GM23338 (cell line): ENCODE results near the gene ACSF2. TPM values are rescaled to one million over a fixed set of nuclear protein-coding genes. Genes with fewer than 3 reads are reported as not detected.

Experiments
- ATAC-seq: fragments of 200-7000 bp; cut with Tn5 transposase; 3 replicates; pipeline ENCODE4 v1.9.1; 2020
- DNase-seq: peaks from one replicate; pipeline ENCODE4 v3.0.0-alpha.2; 2015; ENCODE audit warnings: low spot score
- H2AFZ ChIP-seq: fragments of 200-600 bp; sonication (generic); 2 replicates; pipeline ENCODE4 v1.8.0; 2016; ENCODE audit warnings: antibody characterized with exemption, mild to moderate bottlenecking, moderate library complexity
- H3F3A ChIP-seq: fragments of 200-600 bp; sonication (generic); replicated peaks from 2 replicates; pipeline ENCODE4 v1.8.0; 2017; ENCODE audit warnings: antibody characterized with exemption, mixed run types, low read depth
- H3K27ac ChIP-seq: fragments of 200-600 bp; sonication (generic); 2 replicates; pipeline ENCODE4 v1.6.1; 2016; ENCODE audit warnings: low read depth
- H3K27me3 ChIP-seq: fragments of 200-600 bp; sonication (generic); 2 replicates; pipeline ENCODE4 v1.8.0; 2016; ENCODE audit warnings: mild to moderate bottlenecking, mixed run types, moderate library complexity; ENCODE audit not compliant: insufficient read depth
- H3K36me3 ChIP-seq: fragments of 200-600 bp; sonication (generic); 2 replicates; pipeline ENCODE4 v1.8.0; 2016; ENCODE audit warnings: mild to moderate bottlenecking; ENCODE audit not compliant: insufficient read depth
- H3K4me1 ChIP-seq: fragments of 200-600 bp; sonication (generic); 2 replicates; pipeline ENCODE4 v1.8.0; 2016; ENCODE audit warnings: mild to moderate bottlenecking, moderate library complexity; ENCODE audit not compliant: insufficient read depth
- H3K4me2 ChIP-seq: fragments of 200-600 bp; sonication (generic); 2 replicates; pipeline ENCODE4 v1.7.1; 2017; ENCODE audit warnings: mixed run types
- H3K4me3 ChIP-seq: fragments of 200-600 bp; sonication (generic); 2 replicates; pipeline ENCODE4 v1.6.1; 2016; ENCODE audit warnings: mixed run types
- H3K79me2 ChIP-seq: fragments of 200-600 bp; sonication (generic); replicated peaks from 2 replicates; pipeline ENCODE4 v1.8.0; 2017; ENCODE audit warnings: mild to moderate bottlenecking; ENCODE audit not compliant: insufficient read depth
- H3K9me2 ChIP-seq: fragments of 200-600 bp; sonication (generic); 2 replicates; pipeline ENCODE4 v1.8.0; 2017; ENCODE audit not compliant: insufficient read depth
- H4K20me1 ChIP-seq: fragments of 200-600 bp; sonication (generic); replicated peaks from 2 replicates; pipeline ENCODE4 v1.8.0; 2017; ENCODE audit warnings: mild to moderate bottlenecking; ENCODE audit not compliant: insufficient read depth
- H3K27ac Mint-ChIP-seq: 2 replicates; pipeline ENCODE4 v1.8.0; 2020; ENCODE audit warnings: inconsistent platforms, mild to moderate bottlenecking, moderate library complexity, mixed read lengths
- H3K27me3 Mint-ChIP-seq: 3 replicates; pipeline ENCODE4 v1.8.0; 2022; ENCODE audit warnings: low read depth, mild to moderate bottlenecking, moderate library complexity, mixed read lengths, inconsistent platforms; ENCODE audit not compliant: insufficient read depth, poor library complexity
- H3K36me3 Mint-ChIP-seq: 3 replicates; pipeline ENCODE4 v1.8.0; 2021; ENCODE audit warnings: low read depth, mild to moderate bottlenecking, inconsistent platforms, moderate library complexity, mixed read lengths
- H3K4me1 Mint-ChIP-seq: 3 replicates; pipeline ENCODE4 v1.8.0; 2020; ENCODE audit warnings: mild to moderate bottlenecking, inconsistent platforms, mixed read lengths
- H3K4me3 Mint-ChIP-seq: 3 replicates; pipeline ENCODE4 v1.8.0; 2021; ENCODE audit warnings: moderate library complexity, mild to moderate bottlenecking, inconsistent platforms, mixed read lengths
- H3K9me3 Mint-ChIP-seq: 3 replicates; pipeline ENCODE4 v1.8.0; 2020; ENCODE audit warnings: moderate library complexity, mild to moderate bottlenecking, inconsistent platforms, mixed read lengths
- CREB1 ChIP-seq: fragments of 250-450 bp; sonication (Bioruptor Pico); IDR thresholded peaks from 2 replicates; pipeline ENCODE4 v1.5.0; 2020; ENCODE audit warnings: low read depth, mild to moderate bottlenecking, moderate library complexity
- ETS1 ChIP-seq: IDR thresholded peaks from 2 replicates; pipeline ENCODE4 v1.6.1; 2016; ENCODE audit warnings: antibody characterized with exemption
- EZH2phosphoT487 ChIP-seq: fragments of 200-600 bp; sonication (generic); IDR thresholded peaks from one replicate; pipeline ENCODE4 v1.8.1; 2018; ENCODE audit warnings: antibody characterized with exemption; ENCODE audit not compliant: unreplicated experiment
- JUNB ChIP-seq: IDR thresholded peaks from one replicate; pipeline ENCODE4 v1.6.1; 2016; ENCODE audit warnings: antibody characterized with exemption; ENCODE audit not compliant: unreplicated experiment
- NANOG ChIP-seq: IDR thresholded peaks from 2 replicates; pipeline ENCODE4 v1.6.1; 2016; ENCODE audit warnings: antibody characterized with exemption, borderline replicate concordance
- STAT1 ChIP-seq: IDR thresholded peaks from one replicate; pipeline ENCODE4 v1.6.1; 2016; ENCODE audit warnings: antibody characterized with exemption; ENCODE audit not compliant: unreplicated experiment
- ZNF331 ChIP-seq: fragments of 250-450 bp; sonication (Bioruptor Pico); IDR thresholded peaks from 2 replicates; pipeline ENCODE4 v1.5.0; 2020; ENCODE audit warnings: low read depth, mild to moderate bottlenecking, moderate library complexity
- polyA plus RNA-seq: library from polyadenylated mRNA; unstranded; fragments of >200 nt; fragmentation: Nextera tagmentation; extraction: Ambion mirVana; gene quantifications from 2 replicates; pipeline ENCODE4 v1.2.1, GENCODE V29; 2016
- total RNA-seq: library from RNA; depleted of rRNA; stranded (reverse); fragments of >200 nt; shearing (Covaris generic); gene quantifications from 2 replicates; pipeline ENCODE4 v1.2.3, GENCODE V29; 2014
- TF ChIP-seq, protein P1 (sequence below): IDR thresholded peaks from one replicate; pipeline ENCODE4 v1.6.1; 2018; ENCODE audit warnings: antibody characterized with exemption; ENCODE audit not compliant: unreplicated experiment
- TF ChIP-seq, protein P2 (sequence below): fragments of 250-450 bp; sonication (Bioruptor Pico); IDR thresholded peaks from 2 replicates; pipeline ENCODE4 v1.5.0; 2020; ENCODE audit warnings: mild to moderate bottlenecking, moderate library complexity

ACSF2 gene
- total and polyA plus RNA-seq, 2 experiments from 2014 or later: 6.9 to 12.4 TPM

DNA sequence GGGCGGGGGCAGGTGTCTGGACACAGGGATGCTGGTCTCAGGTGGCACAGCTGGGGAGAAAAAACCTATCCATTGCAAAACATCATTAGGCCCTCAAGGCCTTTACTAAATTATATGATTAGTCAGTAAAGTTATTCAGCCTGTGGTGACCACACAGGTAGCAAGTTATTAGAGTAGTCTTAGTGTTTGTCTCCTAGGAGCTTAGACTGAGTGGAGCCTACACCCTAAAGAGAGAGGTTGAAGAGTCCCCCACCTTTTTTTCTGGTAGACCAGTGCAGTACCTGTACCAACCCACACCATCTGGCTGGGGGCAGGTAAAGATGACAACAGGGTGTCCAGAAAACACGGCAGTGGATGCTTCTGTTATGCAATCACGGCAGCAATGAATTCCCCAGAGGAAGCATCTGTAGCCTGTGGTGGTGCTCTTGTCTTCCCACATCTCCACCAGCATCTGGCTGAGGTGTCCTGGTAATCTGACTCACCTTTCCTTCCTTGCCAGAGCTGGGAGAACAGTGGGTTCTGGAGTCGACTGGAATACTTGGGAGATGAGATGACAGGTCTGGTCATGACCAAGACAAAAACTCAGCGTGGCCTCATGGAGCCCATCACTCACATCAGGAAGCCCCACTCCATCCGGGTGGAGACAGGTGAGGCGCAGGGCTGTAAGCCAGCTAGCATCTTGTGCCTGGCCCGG is 93.3 kb downstream of the ACSF2 start (continued):
- TF ChIP-seq, protein P1, sequence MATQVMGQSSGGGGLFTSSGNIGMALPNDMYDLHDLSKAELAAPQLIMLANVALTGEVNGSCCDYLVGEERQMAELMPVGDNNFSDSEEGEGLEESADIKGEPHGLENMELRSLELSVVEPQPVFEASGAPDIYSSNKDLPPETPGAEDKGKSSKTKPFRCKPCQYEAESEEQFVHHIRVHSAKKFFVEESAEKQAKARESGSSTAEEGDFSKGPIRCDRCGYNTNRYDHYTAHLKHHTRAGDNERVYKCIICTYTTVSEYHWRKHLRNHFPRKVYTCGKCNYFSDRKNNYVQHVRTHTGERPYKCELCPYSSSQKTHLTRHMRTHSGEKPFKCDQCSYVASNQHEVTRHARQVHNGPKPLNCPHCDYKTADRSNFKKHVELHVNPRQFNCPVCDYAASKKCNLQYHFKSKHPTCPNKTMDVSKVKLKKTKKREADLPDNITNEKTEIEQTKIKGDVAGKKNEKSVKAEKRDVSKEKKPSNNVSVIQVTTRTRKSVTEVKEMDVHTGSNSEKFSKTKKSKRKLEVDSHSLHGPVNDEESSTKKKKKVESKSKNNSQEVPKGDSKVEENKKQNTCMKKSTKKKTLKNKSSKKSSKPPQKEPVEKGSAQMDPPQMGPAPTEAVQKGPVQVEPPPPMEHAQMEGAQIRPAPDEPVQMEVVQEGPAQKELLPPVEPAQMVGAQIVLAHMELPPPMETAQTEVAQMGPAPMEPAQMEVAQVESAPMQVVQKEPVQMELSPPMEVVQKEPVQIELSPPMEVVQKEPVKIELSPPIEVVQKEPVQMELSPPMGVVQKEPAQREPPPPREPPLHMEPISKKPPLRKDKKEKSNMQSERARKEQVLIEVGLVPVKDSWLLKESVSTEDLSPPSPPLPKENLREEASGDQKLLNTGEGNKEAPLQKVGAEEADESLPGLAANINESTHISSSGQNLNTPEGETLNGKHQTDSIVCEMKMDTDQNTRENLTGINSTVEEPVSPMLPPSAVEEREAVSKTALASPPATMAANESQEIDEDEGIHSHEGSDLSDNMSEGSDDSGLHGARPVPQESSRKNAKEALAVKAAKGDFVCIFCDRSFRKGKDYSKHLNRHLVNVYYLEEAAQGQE: no peak
- no peak for TF ChIP-seq NANOG

GRCh38 chr17:50520483-50520882 is 94.5 kb downstream of the ACSF2 start:
- DNase-seq (no peak), ATAC-seq (no peak)
- no peaks in the 10 kb centered on the region for H3K36me3 ChIP-seq
- Mint-ChIP-seq H3K27me3 (peaks cover 7% of the 10 kb centered on the region), H3K36me3 (no peaks in the 10 kb centered on the region), H3K4me3 (no peak overlapping the region), H3K4me1 (peaks cover 13% of the 10 kb centered on the region), H3K9me3 (no peaks in the 10 kb centered on the region; the same call in 2 of the 3 replicates), H3K27ac (no peak overlapping the region)
- H3K27ac ChIP-seq: no peak overlapping the region
- no peaks in the 10 kb centered on the region for H3K79me2 ChIP-seq
- H3K27me3 ChIP-seq: no peaks in the 10 kb centered on the region
- H3K4me1 ChIP-seq: no peaks in the 10 kb centered on the region
- no peaks in the 10 kb centered on the region for H4K20me1 ChIP-seq
- no peaks in the 10 kb centered on the region for H3F3A ChIP-seq
- H2AFZ ChIP-seq: no peak overlapping the region
- no peak overlapping the region for H3K4me2 ChIP-seq
- H3K9me2 ChIP-seq: 0 out of 2 replicates have a peak, but pooled peaks cover 2% of the 10 kb centered on the region
- H3K4me3 ChIP-seq: no peak overlapping the region
- TF ChIP-seq NANOG: no peak
- TF ChIP-seq JUNB: no peak
- TF ChIP-seq ETS1: no peak
- TF ChIP-seq STAT1: no peak
- TF ChIP-seq, protein P2, sequence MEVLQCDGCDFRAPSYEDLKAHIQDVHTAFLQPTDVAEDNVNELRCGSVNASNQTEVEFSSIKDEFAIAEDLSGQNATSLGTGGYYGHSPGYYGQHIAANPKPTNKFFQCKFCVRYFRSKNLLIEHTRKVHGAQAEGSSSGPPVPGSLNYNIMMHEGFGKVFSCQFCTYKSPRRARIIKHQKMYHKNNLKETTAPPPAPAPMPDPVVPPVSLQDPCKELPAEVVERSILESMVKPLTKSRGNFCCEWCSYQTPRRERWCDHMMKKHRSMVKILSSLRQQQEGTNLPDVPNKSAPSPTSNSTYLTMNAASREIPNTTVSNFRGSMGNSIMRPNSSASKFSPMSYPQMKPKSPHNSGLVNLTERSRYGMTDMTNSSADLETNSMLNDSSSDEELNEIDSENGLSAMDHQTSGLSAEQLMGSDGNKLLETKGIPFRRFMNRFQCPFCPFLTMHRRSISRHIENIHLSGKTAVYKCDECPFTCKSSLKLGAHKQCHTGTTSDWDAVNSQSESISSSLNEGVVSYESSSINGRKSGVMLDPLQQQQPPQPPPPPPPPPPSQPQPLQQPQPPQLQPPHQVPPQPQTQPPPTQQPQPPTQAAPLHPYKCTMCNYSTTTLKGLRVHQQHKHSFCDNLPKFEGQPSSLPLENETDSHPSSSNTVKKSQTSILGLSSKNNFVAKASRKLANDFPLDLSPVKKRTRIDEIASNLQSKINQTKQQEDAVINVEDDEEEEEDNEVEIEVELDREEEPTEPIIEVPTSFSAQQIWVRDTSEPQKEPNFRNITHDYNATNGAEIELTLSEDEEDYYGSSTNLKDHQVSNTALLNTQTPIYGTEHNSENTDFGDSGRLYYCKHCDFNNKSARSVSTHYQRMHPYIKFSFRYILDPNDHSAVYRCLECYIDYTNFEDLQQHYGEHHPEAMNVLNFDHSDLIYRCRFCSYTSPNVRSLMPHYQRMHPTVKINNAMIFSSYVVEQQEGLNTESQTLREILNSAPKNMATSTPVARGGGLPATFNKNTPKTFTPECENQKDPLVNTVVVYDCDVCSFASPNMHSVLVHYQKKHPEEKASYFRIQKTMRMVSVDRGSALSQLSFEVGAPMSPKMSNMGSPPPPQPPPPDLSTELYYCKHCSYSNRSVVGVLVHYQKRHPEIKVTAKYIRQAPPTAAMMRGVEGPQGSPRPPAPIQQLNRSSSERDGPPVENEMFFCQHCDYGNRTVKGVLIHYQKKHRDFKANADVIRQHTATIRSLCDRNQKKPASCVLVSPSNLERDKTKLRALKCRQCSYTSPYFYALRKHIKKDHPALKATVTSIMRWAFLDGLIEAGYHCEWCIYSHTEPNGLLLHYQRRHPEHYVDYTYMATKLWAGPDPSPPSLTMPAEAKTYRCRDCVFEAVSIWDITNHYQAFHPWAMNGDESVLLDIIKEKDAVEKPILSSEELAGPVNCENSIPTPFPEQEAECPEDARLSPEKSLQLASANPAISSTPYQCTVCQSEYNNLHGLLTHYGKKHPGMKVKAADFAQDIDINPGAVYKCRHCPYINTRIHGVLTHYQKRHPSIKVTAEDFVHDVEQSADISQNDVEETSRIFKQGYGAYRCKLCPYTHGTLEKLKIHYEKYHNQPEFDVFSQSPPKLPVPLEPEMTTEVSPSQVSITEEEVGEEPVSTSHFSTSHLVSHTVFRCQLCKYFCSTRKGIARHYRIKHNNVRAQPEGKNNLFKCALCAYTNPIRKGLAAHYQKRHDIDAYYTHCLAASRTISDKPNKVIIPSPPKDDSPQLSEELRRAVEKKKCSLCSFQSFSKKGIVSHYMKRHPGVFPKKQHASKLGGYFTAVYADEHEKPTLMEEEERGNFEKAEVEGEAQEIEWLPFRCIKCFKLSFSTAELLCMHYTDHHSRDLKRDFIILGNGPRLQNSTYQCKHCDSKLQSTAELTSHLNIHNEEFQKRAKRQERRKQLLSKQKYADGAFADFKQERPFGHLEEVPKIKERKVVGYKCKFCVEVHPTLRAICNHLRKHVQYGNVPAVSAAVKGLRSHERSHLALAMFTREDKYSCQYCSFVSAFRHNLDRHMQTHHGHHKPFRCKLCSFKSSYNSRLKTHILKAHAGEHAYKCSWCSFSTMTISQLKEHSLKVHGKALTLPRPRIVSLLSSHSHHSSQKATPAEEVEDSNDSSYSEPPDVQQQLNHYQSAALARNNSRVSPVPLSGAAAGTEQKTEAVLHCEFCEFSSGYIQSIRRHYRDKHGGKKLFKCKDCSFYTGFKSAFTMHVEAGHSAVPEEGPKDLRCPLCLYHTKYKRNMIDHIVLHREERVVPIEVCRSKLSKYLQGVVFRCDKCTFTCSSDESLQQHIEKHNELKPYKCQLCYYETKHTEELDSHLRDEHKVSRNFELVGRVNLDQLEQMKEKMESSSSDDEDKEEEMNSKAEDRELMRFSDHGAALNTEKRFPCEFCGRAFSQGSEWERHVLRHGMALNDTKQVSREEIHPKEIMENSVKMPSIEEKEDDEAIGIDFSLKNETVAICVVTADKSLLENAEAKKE (CRISPR knock-in tag): no peak
- no peak for TF ChIP-seq EZH2phosphoT487
- TF ChIP-seq, protein P1: no peak
- TF ChIP-seq ZNF331 (CRISPR knock-in tag): no peak
- TF ChIP-seq CREB1 (CRISPR knock-in tag): no peak
